Cortex of kidney (tissue), 1 donor: ENCODE results near the gene NOD1.
"Not testable (repeated sequence)": the region's sequence is repeated elsewhere in the genome, so short reads cannot be mapped to it uniquely, and the experiment has no call there.

Experiments used
- DNase-seq: peaks from one replicate; lab custom pipeline; 2025; lab: John Stamatoyannopoulos, UW

NOD1 gene, protein sequence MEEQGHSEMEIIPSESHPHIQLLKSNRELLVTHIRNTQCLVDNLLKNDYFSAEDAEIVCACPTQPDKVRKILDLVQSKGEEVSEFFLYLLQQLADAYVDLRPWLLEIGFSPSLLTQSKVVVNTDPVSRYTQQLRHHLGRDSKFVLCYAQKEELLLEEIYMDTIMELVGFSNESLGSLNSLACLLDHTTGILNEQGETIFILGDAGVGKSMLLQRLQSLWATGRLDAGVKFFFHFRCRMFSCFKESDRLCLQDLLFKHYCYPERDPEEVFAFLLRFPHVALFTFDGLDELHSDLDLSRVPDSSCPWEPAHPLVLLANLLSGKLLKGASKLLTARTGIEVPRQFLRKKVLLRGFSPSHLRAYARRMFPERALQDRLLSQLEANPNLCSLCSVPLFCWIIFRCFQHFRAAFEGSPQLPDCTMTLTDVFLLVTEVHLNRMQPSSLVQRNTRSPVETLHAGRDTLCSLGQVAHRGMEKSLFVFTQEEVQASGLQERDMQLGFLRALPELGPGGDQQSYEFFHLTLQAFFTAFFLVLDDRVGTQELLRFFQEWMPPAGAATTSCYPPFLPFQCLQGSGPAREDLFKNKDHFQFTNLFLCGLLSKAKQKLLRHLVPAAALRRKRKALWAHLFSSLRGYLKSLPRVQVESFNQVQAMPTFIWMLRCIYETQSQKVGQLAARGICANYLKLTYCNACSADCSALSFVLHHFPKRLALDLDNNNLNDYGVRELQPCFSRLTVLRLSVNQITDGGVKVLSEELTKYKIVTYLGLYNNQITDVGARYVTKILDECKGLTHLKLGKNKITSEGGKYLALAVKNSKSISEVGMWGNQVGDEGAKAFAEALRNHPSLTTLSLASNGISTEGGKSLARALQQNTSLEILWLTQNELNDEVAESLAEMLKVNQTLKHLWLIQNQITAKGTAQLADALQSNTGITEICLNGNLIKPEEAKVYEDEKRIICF

DNA sequence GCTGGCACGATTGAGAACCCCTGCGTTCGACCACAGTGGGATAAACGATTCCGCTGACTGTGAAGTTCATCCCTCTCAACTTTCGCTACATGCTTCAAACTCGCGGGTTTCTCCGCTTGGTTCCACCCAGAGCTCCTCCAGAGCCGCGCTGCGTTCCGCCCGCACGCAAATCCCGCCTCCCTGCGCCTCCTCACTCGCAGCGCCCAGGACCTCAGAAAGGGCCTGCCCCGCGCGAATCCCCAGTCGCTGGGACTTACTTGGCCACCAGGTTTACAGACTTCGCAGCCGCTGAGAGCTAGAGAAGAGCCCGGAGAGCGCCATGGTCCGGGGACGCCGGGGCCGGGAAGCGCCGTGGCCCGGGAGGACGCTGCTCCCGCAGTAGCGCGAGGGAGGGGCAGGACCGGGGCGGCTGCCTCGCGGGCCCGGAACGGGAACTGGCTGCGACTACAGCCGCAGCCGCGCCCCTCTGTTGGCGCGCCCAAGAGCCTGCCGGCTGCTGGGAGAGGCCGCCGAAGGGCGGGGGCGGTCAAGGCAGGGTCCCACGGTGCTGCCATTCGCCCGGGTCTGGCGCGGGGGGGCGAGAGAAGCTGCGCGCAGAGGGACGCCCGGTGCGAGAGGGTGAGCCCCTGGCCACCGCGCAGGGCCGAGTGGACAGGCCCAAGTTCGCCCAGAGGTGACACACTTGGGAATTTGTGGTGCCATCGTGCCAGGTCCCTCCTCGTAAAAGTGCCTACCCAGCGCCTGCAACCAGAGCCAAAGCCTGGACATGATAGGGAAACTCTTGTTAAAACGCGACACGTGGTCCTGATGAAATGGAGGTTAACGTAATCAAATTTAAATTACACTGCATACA, at the start of gene NOD1:
NOD1 (minus strand) TSS at position 436 of the 853 bp plus-strand sequence. CDS start 21,863 bp downstream, outside the sequence.
- no peak for DNase-seq

DNA sequence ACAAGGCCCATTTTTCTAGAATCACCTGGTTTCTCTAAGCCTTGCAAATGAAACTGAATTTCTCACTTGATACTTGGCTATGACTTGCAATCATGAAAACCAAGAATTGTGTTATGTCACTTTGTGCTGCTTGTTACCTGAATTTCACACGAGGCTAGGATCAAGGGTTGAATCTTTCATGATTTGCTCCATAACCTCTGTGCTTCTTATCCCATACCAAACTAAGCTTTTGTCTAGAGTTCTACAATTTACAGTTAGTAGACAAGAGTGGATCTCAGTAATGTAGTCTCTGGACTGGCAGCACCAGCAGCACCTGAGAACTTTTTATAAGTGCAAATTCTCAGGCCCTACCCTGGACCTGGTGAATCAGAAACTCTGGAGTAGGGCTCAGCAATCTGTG, 48.7 kb upstream of the NOD1 start:
- not testable (repeated sequence) for DNase-seq

DNA sequence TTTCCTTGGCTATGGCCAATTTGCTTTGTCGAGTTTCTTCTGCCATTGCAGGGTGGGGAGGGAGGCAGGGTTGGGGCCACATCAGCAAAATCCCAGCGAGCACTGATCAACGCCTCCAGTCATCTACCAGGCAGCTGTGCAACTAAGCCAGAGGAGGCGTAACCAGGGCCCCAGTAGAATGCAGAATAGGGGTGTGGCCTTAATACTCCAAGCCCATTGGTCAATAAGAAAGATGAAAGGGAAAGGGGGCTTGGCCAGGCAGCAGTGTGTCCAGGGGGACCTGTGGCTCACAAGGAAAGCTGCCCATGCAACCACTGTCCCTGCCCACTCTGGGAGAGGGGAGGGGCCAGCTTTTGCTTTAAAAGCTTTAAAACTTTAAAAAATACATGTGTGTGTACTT, 47.6 kb upstream of the NOD1 start:
- no peak for DNase-seq

DNA sequence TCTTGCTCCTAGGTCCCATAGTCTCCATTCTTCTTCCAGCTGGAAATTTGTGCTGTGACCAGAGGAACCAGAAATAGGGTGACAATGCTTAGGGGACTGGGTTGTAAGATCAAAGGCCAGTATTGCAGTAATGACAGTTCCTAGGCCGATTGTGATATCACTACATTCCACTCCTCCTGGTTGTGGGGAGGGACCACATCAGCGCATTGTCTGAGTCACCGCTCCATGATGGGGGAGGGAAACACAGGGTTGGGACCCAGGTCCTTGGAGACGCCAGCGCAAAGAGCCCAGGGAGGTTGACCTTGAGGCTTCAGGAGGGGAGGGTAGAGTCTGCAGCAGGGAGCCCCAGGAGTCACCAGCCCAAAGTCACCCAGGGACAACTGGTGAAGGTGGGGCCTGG, 46.8 kb upstream of the NOD1 start:
- DNase-seq: no peak

DNA sequence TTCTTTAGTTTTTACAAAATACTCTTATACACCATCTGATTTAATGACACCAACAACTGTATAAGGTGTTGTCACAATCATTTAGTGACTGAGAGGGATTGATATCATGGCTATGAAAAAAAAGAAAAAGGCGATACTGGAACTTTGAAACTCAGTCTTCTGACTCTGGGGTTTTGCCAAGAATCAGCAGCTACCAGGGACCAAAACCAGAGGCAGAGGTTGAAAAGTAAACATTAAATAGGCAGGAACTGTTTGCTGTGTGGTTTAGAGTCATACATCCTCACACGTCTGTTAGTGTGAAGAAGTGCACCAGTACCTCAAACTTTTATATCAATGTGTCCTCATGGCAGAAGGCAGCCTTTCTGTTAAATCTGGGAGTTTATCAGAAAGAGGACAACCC, 46.0 kb upstream of the NOD1 start:
- DNase-seq: no peak

DNA sequence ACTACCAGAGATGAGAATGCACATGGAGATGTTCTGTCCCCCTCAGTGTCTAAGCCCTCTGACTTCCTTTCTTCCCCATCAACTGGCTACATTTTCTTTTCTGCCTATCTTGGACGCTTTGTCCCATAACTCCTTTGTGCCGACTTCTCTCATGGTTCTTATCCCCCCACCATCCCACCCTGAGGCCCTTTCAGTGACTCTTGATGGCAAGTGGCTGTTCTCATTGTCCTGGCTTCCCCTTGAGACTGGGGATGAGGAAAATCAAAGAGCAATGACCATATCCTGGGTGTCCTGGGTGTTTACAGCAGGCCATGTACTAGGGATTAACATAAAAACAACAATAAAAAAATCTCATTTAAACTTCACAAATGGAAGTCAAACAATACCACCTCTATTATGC, 44.9 kb upstream of the NOD1 start:
- no peak for DNase-seq

DNA sequence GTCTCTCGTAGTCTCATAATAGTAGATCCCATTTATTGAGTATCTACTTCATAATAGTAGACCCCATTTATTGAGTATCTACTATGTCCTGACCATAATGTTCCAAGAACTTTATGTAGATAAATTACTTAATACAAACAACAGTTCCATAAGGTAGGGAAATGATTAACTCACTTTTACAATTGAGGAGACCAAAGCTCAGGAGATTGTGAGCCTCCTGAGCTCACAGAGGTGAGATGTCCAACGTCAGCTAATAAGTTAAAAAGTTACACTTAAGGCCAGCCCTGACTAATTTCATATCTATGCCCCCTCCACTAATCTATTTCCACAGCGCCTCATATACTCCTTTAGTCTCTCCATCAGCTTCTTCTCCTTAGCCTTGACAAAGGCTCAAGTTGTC, 43.6 kb upstream of the NOD1 start:
- DNase-seq: no peak

DNA sequence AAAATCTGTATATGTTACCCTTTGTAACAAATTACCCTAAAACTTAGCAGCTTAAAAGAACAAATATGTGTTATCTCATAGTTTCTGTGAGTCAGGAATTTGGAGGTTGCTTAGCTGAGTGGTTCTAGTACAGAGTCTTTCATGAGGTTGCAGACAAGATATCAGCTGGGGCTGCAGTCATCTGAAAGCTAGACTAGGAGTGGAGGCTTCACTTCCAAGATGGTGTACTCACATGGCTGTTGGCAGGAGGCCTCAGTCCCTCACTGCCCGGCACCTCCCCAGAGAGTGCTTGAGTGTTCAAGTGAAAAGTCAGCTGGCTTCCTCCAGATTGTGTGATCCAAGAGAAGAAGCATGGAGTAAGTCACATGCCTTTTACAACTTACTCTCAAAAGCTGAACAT, 42.9 kb upstream of the NOD1 start:
- DNase-seq: no peak

DNA sequence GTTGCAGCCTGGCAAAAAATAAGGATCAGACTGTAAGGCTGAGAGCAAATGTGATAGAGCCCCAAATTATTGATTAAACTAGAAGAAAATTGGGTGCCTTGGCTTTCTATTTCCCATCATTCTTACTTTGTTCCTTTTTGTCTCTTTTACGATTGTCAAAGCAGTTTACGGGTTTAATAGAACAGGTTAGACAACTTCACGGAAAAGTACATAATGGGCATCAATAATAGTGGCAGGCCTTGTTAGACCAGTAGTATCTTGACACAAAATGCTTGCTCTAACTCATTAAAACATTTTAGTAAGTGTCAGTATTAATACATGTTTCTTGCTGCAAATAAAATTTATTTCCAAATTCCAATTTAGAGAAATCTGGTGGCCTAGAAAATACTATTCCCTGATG, 40.5 kb upstream of the NOD1 start:
- no peak for DNase-seq

DNA sequence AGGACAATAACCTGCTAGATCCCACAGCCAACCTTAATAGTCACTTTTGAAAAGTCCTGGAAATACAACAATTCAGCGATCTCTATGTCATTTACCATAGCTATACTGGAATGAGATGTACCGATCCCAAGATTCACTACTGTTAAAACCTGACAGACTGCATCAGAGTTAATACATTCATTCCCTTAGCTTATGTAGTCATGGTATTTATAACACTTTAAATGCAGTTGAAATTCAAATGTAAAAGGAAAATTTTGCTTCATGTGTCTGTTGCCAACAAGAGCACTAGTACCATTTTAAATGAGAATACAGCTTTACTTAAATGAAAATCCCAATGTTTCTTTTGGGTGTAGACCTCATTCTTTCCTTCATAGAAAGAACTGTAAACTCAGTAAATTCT, 37.2 kb upstream of the NOD1 start:
- DNase-seq: no peak

DNA sequence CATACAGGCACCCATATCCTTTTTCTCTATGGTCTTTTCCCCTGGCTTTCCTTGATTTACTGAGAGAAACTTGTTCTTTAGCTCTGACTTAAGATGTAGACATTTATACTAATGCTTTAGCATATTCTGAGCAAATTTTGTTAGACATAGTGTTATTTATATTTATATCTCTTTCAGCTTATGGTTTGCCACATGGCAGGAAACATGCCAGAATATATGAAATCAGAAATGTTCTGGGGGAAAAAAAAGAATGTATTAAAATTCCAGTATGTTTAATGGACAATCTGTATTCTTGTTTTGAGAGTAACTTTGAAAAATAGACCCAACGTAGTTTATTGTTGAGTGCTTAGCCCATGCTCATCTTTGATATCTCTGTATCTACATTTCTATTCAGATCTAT, 36.2 kb upstream of the NOD1 start:
- no peak for DNase-seq

DNA sequence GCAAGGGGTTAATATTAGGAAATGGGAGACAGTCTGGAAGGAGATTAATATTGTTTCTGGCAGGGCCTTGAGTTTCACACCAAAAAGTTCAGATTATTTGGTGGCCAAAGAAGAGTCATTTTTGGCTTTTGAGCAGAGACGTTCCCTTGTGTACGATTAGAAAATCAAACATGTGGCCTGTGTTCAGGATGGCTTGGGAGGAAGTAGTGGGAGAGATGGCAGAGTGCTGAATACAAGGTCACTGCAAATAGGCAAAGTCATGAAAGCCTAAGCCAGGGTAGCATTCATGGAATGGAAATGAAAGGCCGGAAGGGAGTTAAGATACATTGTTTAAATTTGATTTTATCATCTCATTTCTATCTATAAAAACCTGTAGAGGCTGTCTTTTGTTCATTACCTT, 35.6 kb upstream of the NOD1 start:
- no peak for DNase-seq

DNA sequence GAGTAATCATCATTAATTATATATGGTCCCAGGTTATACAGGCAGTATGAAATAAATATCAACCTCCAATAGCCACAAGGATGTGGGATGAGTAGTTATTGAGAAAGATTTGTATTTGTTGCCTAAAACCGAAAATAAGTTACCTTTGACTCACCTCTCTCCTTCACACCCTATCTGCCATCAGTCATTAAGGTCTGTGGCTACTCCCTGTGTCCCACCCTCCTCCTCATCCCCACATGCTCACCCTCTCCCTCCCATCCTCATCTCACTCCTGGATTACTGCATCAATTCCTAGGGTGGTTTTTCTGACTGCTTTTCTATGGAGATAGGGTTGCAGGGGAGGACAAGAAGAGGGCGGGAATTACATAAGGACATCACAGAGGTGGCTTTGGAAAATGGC, 35.2 kb upstream of the NOD1 start:
- no peak for DNase-seq

DNA sequence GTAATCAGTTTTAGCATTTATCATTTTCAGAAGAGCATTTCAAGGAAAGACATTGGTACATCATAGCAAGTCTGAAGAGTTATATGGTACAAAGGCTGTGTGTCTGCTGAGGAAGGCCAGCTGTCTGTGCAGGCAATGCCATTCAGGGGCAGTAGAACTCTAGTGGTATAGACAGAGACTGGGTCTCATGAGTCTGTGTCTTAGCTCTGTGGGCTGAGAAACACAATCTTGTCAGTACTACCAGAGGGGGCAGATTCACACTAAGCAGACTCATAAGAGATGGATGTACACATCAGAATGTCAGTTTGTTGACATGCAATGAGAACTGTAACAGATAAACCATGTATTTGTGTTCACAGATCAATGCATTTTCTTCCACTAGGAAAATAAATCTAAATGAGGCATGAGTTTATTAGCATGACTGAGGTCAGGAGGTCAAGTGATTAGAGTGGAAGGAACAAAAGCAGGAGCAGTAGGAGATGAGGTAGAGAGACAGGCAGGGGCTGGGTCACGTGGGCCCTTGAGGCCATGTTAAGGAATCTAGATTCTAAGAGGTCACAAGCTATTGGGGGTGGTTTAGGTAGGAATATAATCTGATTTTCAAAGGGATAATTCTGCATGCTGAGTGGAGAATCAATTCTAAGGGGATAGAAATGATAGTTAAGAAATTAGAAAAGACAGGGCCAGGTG, 33.5 kb upstream of the NOD1 start:
- DNase-seq: no peak

DNA sequence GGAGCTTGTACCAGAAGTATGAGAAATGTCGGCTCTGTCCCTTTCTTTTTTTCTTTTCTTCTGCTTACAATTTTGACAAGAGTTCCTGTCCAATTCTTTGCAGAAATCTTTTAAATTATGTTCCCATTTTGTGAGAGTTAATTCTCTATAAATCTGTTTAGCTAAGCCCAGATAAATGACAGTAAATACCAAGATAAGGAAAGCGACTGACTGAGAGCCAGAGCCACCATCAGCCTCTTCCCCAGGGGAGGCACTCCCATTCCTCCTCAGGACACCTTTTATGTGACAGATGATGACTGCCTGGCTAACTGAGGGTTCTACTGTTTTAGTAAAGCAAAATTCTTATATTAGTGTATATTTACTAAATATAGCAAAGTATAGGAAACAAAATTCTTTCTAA, 32.9 kb upstream of the NOD1 start:
- no peak for DNase-seq

DNA sequence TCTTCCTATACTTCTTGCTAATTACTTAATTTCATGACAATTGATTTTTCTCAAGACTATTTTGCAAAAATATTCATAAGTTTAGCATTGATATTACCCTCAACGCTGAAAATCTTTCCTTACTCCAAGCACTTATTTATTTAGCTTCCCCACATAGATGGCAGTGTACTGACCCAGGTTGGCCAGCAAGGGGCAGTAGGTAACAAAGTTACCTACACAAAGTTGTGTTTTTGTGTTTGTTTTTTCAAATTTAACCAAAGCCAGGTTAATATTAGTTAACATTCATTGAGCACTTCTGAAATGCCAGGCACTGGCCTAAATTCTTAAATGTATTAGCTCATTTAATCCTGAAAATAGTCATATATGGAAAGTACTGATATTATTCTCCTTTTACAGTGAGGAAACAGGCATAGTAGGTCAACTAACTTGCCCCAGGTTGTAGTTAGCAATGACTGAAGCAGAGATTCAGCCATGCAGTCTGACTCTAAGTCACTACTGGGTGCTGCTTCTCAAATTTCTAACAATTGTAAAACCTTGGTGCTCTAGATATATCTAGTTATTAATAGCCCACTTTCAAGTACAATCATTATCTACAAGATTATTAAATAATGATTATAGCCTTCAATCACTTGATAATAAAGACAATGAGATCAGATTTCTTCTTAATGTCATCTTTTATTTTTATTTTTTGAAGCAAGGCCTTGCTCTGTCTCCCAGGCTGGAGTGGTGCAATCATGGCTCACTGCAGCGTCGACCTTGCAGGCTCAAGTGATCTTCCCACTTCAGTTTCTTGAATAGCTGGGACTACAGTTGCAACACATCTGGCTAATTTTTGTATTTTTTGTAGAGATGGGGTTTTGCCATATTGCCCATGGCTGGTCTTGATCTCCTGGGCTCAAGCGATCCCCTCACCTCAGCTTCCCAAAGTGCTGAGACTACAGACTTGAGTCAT, 31.8 kb upstream of the NOD1 start:
- DNase-seq: no peak

DNA sequence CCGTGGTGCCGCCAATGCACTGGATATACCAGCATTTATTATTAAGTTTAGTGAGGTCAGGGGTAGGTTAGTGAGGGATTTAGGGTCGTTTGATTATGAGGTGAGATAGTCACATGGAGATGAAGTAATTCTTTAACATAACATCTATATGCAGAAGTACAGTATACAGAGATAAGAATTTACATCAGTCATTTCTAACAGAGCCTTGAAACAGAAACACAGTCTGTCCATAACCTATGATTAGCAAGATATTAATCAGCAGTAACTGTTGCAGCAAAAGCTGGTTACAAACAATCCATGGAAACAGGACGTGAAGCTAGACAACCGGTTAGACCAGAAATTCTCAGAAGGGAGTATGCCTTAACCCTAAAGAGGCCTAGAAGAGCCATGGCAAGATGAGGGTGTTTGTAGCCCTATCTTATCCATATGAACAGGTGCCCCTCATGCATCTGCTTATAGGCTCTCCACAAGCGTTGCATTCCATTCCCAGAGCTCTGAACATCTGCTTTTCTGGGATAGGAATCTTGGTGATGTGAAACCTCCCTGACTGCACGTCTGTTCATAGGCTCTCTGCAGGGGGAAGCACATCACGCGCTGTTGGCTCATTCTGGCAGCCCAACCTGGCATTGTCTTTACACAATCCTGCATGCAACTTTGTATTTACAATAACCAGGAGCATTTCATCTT, 30.7 kb upstream of the NOD1 start:
- not testable (repeated sequence) for DNase-seq

DNA sequence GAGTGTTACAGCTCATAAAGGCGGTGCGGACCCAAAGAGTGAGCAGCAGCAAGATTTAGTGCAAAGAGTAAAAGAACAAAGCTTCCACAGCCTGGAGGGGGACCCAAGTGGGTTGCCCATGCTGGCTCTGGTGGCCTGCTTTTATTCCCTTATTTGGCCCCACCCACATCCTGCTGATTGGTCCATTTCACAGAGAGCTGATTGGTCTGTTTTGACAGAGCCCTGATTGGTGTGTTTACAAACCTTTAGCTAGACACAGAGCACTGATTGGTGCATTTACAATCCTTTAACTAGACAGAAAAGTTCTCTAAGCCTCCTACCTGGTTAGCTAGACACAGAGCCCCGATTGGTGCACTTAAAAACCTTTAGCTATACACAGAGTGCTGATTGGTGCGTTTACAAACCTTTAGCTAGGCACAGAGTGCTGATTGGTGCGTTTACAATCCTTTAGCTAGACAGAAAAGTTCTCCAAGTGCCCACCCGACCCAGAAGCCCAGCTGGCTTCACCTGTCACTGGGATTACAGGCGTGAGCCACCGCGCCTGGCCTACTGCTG, 28.8 kb upstream of the NOD1 start:
- DNase-seq: not testable (repeated sequence)

DNA sequence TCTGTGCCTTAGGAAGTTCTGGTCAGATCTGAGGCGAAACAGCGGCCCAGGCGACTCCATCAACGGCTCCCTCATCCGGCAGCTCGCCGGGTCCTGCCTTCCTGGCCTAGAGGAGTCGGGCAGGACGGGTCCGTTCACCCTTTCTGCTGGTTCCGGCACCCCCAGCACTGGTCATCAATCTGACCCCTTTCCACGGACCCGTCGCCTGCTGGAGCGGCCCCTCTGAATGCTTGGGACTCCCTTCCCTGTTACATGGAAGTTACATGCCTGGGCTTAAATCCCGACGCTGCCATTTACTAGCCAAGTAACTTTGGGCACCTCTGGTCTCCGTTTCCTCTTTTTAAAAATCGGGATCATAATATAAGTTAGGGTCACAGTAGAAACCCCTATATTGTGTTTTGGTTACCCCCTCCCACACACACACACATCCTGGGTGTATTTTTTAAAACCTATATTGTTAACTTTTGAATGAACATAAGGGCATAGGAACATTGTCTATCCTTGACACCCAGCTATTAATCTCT, 26.7 kb upstream of the NOD1 start:
- DNase-seq: no peak
